Upper lobe of left lung (tissue), 6 donors: ENCODE results near the gene TUBA3D. TPM values are rescaled to one million over a fixed set of nuclear protein-coding genes. Genes with fewer than 3 reads are reported as not detected.
"Not testable (repeated sequence)": the region's sequence is repeated elsewhere in the genome, so short reads cannot be mapped to it uniquely, and the experiment has no call there.

ENCODE experiments used
- ATAC-seq, 2 donors: fragments of 200-7000 bp; cut with Tn5 transposase; one replicate each; pipeline ENCODE4 v1.9.1; 2022; ENCODE audit warnings: mild to moderate bottlenecking in 2 of 2, moderate library complexity in 2 of 2; ENCODE audit not compliant: low FRiP score in 2 of 2
- DNase-seq, 2 donors: peaks; one replicate each; pipeline ENCODE4 v3.0.0-alpha.2; 2019 to 2020
- H3K27ac ChIP-seq, 4 donors: fragments of 200-600 bp; sonication (generic); one replicate each; pipeline ENCODE4 v1.5.1; 2016 to 2019
- H3K27me3 ChIP-seq, 4 donors: fragments of 200-600 bp; sonication (generic); one replicate each; pipeline ENCODE4 v1.5.1; 2017 to 2019
- H3K36me3 ChIP-seq, 4 donors: fragments of 200-600 bp; sonication (generic); one replicate each; pipeline ENCODE4 v1.5.1; 2016 to 2019
- H3K4me1 ChIP-seq, 4 donors: fragments of 200-600 bp; sonication (generic); one replicate each; pipeline ENCODE4 v1.5.1; 2018 to 2019
- H3K4me3 ChIP-seq, 4 donors: fragments of 200-600 bp; sonication (generic); one replicate each; pipeline ENCODE4 v1.5.1; 2017 to 2019; ENCODE audit warnings: mild to moderate bottlenecking in 2 of 4, moderate library complexity in 1 of 4
- H3K9me3 ChIP-seq, 4 donors: fragments of 200-600 bp; sonication (generic); one replicate each; pipeline ENCODE4 v1.5.1; 2018 to 2019
- EP300 ChIP-seq, 4 donors: sonication (generic); formaldehyde crosslinking; IDR thresholded peaks; one replicate each; pipeline ENCODE4 v1.5.1; 2017; ENCODE audit warnings: antibody characterized with exemption in 4 of 4, control low read depth in 2 of 4
- POLR2A ChIP-seq, 4 donors: fragments of 450-650 bp; IDR thresholded peaks; one replicate each; pipeline ENCODE4 v1.5.1; 2016 to 2017; ENCODE audit warnings: antibody characterized with exemption in 4 of 4, mild to moderate bottlenecking in 2 of 4
- POLR2AphosphoS5 ChIP-seq, 2 donors: sonication (generic); formaldehyde crosslinking; IDR thresholded peaks; one replicate each; pipeline ENCODE4 v1.5.1; 2017; ENCODE audit warnings: antibody characterized with exemption in 2 of 2
- WGBS, 2 donors: methylation state at CpG; one replicate each; pipeline ENCODE4 v1.1.5; 2017 to 2018; 5-methylcytosine and 5-hydroxymethylcytosine counted together
- total RNA-seq, 6 donors: library from RNA; depleted of rRNA in 4 of 6; stranded (reverse); fragments of >200 nt in 4 of 6; gene quantifications; one replicate each; pipeline versions ENCODE4 v1.1.0 to v1.2.1, GENCODE V29; 2016 to 2021
- TF ChIP-seq, protein P1 (sequence below), 6 experiments: fragments of 450-650 bp in 4 of 6; fragments of 200-600 bp in 2 of 6; sonication (generic) in 2 of 6; IDR thresholded peaks; one replicate each; pipeline ENCODE4 v1.5.1; 2016 to 2019; ENCODE audit warnings: antibody characterized with exemption in 6 of 6
- donor health status: DM: no; HTN: no; CAD: no; lungs with moderate emphysema.
- donor health status: DM: no; HTN: yes; CAD: no; lungs with severe emphysema.

TUBA3D gene
- total RNA-seq, 6 donors from 2014 or later, result not detected

DNA sequence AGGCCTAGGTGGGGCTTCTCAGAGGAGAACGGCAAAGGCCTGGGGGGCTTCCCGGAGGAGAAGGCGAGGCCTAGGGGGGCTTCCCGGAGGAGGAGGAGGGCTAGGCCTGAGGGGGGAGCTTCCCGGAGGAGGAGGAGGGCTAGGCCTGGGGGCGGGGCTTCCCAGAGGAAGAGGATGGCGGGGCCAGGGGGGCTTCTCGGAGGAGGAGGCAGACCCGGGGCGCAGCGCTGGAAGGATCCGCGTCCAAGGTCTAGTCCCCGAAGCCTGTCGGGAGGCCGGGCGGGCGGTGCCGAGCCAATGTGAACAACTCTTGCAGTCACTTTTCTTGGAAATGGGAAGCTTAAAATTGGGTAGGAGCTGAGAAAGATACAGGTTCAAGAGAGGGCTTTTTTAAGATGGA, 30.0 kb upstream of the TUBA3D start:
- H3K9me3 ChIP-seq, result no peaks in the 10 kb centered on the region
- no peak overlapping the region for H3K27ac ChIP-seq
- H3K4me3 ChIP-seq, result no peak overlapping the region
- DNase-seq (peak in 1 of 2 donors; percentile 75), ATAC-seq (no peak)
- TF ChIP-seq EP300 (IDR thresholded peaks at IDR 0.05) (no peak), POLR2AphosphoS5 (IDR thresholded peaks at IDR 0.05) (no peak), POLR2A (IDR thresholded peaks at IDR 0.05) (no peak)
- TF ChIP-seq, protein P1, sequence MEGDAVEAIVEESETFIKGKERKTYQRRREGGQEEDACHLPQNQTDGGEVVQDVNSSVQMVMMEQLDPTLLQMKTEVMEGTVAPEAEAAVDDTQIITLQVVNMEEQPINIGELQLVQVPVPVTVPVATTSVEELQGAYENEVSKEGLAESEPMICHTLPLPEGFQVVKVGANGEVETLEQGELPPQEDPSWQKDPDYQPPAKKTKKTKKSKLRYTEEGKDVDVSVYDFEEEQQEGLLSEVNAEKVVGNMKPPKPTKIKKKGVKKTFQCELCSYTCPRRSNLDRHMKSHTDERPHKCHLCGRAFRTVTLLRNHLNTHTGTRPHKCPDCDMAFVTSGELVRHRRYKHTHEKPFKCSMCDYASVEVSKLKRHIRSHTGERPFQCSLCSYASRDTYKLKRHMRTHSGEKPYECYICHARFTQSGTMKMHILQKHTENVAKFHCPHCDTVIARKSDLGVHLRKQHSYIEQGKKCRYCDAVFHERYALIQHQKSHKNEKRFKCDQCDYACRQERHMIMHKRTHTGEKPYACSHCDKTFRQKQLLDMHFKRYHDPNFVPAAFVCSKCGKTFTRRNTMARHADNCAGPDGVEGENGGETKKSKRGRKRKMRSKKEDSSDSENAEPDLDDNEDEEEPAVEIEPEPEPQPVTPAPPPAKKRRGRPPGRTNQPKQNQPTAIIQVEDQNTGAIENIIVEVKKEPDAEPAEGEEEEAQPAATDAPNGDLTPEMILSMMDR (IDR thresholded peaks at IDR 0.05), result no peak
- no peaks in the 10 kb centered on the region for H3K4me1 ChIP-seq
- no peaks in the 10 kb centered on the region for H3K36me3 ChIP-seq
- no peaks in the 10 kb centered on the region for H3K27me3 ChIP-seq
- 93 to 95% methylated on average over 15 to 19 of the region's 19 CpGs for whole genome bisulfite sequencing, 2 donors

DNA sequence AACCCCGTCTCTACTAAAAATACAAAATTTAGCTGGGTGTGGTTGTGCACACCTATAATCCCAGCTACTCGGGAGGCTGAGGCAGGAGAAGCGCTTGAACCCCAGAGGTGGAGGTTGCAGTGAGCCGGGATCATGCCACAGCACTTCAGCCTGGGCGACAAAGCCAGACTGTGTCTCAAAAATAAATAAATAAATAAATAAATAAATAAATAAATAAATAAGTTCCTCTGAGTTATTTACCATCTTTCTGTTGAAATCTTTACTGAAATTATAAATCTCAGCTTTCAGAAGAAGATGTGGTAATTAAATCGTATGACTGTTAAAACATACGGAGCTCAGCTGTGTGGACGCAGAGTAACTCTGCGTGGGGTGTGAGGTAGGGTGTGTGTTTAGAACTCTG, 27.9 kb upstream of the TUBA3D start:
- H3K27ac ChIP-seq, H3K9me3 ChIP-seq, H3K36me3 ChIP-seq, H3K4me1 ChIP-seq, DNase-seq, H3K27me3 ChIP-seq, H3K4me3 ChIP-seq, ATAC-seq: not testable (repeated sequence)
- 90 to 94% methylated on average over 6 to 9 of the region's 9 CpGs for WGBS, 2 donors

DNA sequence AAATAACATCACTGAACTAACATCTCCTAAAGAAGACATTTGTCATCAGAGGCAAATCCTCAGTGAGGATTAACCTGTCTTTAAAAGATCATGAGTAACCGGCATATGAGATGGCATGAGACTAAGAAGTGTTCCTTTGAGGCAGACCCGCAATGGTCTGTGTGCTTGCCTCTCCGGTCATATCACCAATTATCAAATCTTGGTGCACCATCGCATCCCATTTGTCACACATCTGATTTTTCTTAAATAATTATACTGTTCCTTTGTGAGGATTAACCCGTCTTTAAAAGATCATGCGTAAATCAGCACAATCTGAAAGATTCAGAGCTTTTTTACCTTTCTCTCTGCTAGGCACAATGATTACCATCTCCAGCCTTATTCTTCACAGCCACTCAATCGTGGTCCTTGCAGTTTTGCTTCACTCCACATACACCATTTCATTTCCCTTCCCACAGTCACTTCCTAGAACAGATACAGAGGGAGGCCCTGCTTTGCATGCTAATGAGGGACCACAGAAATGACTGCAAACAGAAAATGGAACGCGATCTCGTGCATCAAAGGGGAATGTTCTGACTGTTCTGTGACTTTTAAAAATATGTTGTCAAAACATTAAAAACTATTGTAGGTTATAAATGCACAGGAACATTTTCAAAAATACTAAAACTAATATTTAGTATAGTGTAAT, 24.5 kb upstream of the TUBA3D start:
- not testable (repeated sequence) for H3K4me1 ChIP-seq, ATAC-seq, DNase-seq, H3K4me3 ChIP-seq, H3K27me3 ChIP-seq, H3K9me3 ChIP-seq, H3K27ac ChIP-seq, H3K36me3 ChIP-seq
- WGBS, 2 donors, result 58 to 69% methylated on average over 7 to 10 of the region's 10 CpGs

DNA sequence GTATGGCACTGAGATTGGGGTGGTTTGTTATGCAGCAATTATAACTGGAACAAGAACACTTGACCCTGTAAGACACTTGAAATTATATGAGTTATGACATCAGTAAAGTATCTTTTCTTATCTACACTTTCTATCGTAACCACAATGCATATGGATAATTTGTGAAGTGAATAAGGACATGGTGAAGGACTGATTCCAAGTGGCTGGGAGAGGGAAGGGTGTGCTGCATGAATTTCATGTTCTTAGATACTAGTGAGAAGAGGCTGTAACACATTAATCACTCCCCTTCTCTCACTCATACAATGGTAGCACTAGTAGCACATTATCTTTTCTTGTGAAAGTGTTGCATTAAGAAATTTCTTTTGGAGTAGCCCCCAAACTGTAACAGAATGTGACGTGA, 21.0 kb upstream of the TUBA3D start:
- WGBS, 2 donors, result 62 to 65% methylated on average over 1 to 2 of the region's 2 CpGs

DNA sequence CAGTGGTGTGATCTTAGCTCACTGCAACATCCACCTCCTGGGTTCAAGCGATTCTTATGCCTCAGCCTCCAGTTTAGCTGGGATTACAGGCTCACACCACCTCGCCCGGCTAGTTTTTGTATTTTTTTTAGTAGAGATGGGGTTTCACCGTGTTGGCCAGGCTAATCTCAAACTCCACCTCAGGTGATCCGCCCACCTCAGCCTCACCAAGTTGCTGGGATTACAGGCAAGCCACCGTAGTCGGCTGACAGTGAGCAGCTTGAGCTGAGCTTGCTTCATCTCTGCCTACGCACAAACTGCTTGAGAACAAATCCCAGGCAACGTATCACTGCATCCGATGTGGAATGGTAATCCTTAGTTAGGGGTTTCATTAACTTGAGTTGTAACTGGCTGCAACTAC, 8.2 kb upstream of the TUBA3D start:
- not testable (repeated sequence) for H3K27ac ChIP-seq, H3K9me3 ChIP-seq, H3K27me3 ChIP-seq, DNase-seq, H3K4me1 ChIP-seq, H3K36me3 ChIP-seq, H3K4me3 ChIP-seq, ATAC-seq
- WGBS, 2 donors, result 92% methylated on average over 10 of the region's 10 CpGs

More for the DNA sequence above, 21.0 kb upstream of the TUBA3D start:
- DNase-seq, H3K27me3 ChIP-seq, H3K4me1 ChIP-seq, H3K9me3 ChIP-seq, H3K4me3 ChIP-seq, ATAC-seq, H3K36me3 ChIP-seq, H3K27ac ChIP-seq: not testable (repeated sequence)

DNA sequence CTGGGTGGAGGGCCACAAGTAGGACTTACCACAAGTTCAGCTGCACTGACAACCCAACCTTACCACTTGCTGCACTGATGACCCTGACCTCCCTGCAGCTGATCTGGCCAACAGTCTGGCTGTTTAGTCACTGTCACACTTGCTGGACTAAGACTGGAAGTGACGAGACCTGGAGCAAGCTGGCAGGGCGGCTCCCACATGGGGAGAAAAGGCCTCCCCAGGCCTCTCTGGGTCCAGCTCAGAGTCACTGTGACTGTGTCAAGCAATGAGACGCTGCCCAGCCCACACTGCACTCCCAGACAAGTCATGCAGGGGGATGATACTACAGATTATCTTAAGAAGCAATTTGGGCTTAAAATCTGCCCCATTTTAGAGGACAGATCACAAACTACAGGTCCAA, 5.0 kb upstream of the TUBA3D start:
- H3K27me3 ChIP-seq, H3K27ac ChIP-seq, H3K4me1 ChIP-seq, H3K36me3 ChIP-seq, H3K9me3 ChIP-seq, DNase-seq, H3K4me3 ChIP-seq, ATAC-seq: not testable (repeated sequence)
- 90 to 100% methylated on average over 1 to 2 of the region's 3 CpGs for WGBS, 2 donors

DNA sequence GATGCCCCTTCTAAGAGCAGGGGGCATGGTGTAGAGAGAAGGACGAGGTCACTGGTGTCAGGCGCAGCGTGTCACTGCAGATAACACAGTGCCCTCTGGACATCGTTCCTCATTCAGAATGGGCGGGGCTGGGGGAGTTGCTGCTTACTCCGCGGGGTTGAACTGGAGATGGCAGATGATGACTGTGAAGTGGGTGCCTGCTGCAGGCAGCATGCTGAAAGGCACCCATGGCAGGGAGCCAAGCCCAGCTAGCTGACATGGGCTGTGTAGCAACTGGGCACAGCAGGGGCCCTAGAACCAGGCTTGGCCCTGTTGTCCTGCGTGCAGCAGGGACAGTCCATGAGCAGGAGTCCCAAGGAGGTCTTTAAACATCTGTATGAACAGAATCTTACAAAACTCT, 4.3 kb upstream of the TUBA3D start:
- H3K4me1 ChIP-seq, H3K4me3 ChIP-seq, H3K27me3 ChIP-seq, H3K36me3 ChIP-seq, H3K27ac ChIP-seq, DNase-seq, H3K9me3 ChIP-seq: not testable (repeated sequence)
- 100% methylated on average over 1 of the region's 8 CpGs for WGBS, 2 donors
- peak; percentile 33 to 58 for ATAC-seq

DNA sequence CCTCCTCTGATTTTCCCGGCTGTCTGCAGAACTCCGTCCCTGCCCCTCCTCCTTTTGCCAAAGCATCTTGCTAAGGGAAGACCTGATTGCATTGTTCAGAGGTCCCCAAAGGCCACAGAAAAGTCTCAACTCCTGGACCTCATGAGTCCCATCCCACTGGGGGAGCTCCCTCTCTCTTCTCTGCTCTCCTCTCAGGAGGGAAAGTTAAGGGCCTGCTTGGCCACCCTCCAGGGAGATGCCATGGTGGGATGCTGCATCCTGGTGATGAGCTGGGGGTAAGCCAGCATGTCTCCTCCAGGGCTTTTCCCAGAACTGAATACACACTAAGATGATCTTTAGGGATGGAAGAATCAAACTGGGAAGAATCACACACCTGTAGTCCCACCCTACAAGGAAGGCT, 2.7 kb upstream of the TUBA3D start:
- H3K36me3 ChIP-seq, H3K9me3 ChIP-seq, ATAC-seq, H3K27ac ChIP-seq, H3K27me3 ChIP-seq, H3K4me1 ChIP-seq, DNase-seq, H3K4me3 ChIP-seq: not testable (repeated sequence)
- WGBS, 2 donors, result 92% methylated on average over 2 of the region's 2 CpGs; no CpG with 5 or more reads in 1 of the 2 donors

DNA sequence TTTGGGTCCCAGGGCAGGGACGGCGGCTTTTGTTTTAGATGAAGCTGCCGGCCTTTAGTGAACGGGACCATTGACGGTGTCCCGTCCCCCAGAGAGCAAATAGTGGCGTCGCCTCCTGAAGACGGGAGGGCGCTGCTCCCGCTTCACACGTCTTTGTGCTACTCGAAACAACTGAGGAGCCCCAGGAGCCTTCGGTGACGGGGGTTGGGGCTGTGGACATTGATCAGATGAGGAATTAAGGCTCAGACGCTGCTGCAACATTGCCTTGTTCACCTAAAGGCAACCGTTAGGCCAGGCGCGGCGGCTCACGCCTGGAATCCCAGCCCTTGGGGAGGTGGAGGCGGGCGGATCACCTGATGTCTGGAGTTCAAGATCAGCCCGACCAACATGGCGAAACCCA, 444 bp downstream of the TUBA3D start:
- H3K27ac ChIP-seq, ATAC-seq, H3K36me3 ChIP-seq, H3K4me1 ChIP-seq, H3K27me3 ChIP-seq, H3K9me3 ChIP-seq, H3K4me3 ChIP-seq: not testable (repeated sequence)
- DNase-seq, result peak in 1 of 2 donors; percentile 56
- 95 to 96% methylated on average over 25 of the region's 25 CpGs for WGBS, 2 donors

DNA sequence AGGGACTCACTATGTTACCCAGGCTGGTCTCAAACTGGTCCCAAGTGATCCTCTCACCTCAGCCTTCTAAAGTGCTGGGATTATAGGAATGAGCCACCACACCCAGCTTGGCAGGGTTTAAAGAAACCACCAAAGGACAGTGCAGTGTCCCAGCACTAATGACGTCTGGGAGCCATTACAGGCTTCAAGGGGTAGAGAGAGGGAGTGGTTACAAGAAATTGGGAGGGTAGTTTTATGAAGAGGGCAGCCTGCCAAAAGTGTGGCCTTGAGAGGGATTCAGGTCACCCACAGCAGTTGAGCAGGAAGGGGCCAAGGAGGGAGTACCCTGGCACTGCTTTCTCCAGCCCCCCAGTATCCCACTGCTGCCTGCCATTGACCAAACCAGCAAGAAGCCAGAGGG, 1.3 kb downstream of the TUBA3D start:
- not testable (repeated sequence) for H3K9me3 ChIP-seq, H3K27ac ChIP-seq, ATAC-seq, H3K4me1 ChIP-seq, H3K36me3 ChIP-seq, H3K4me3 ChIP-seq, H3K27me3 ChIP-seq, DNase-seq
- WGBS, 2 donors, result 59 to 64% methylated on average over 1 of the region's 1 CpG

DNA sequence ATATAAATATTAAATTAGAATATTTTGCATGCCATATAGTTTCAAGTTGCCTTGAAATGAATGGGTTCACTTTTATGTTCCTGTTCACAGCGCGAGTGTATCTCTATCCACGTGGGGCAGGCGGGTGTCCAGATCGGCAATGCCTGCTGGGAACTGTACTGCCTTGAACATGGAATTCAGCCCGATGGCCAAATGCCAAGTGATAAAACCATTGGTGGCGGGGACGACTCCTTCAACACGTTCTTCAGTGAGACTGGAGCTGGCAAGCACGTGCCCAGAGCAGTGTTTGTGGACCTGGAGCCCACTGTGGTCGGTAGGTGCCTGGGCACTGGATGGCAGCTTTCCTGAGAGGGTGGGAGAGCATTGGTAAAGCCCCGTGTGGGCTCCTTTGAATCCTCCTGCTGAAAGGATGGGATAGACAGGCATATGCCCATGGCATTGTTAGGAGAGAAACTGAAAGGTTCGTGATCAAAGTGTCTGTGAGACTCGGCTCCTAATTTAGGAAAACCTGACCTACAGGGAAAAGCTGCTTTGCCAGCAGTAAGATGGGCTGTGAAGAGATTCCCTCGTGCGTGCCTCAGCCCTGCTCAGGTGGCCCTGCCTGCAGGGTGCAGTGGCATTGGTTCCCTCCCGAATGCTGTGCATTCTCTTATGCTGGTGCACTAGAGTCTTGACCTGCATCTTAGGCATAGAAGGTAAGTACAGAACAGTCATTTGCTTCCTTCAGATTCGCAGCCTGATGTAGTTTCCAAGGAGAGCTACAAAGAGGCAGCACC, 2.3 kb downstream of the TUBA3D start:
- not testable (repeated sequence) for H3K4me1 ChIP-seq, DNase-seq, H3K27ac ChIP-seq, H3K9me3 ChIP-seq, ATAC-seq, H3K36me3 ChIP-seq, H3K27me3 ChIP-seq, H3K4me3 ChIP-seq
- WGBS, 2 donors, result 87 to 92% methylated on average over 11 to 12 of the region's 18 CpGs
